GDM1 (cell line): ENCODE measurements around the gene GPR132.
"Not testable (repeated sequence)": the region's sequence is repeated elsewhere in the genome, so short reads cannot be mapped to it uniquely, and the experiment has no call there.

Experiments
- DNase-seq: peaks from one replicate; lab custom pipeline; 2025; lab: John Stamatoyannopoulos, UW

The GPR132 gene, protein sequence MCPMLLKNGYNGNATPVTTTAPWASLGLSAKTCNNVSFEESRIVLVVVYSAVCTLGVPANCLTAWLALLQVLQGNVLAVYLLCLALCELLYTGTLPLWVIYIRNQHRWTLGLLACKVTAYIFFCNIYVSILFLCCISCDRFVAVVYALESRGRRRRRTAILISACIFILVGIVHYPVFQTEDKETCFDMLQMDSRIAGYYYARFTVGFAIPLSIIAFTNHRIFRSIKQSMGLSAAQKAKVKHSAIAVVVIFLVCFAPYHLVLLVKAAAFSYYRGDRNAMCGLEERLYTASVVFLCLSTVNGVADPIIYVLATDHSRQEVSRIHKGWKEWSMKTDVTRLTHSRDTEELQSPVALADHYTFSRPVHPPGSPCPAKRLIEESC

DNA sequence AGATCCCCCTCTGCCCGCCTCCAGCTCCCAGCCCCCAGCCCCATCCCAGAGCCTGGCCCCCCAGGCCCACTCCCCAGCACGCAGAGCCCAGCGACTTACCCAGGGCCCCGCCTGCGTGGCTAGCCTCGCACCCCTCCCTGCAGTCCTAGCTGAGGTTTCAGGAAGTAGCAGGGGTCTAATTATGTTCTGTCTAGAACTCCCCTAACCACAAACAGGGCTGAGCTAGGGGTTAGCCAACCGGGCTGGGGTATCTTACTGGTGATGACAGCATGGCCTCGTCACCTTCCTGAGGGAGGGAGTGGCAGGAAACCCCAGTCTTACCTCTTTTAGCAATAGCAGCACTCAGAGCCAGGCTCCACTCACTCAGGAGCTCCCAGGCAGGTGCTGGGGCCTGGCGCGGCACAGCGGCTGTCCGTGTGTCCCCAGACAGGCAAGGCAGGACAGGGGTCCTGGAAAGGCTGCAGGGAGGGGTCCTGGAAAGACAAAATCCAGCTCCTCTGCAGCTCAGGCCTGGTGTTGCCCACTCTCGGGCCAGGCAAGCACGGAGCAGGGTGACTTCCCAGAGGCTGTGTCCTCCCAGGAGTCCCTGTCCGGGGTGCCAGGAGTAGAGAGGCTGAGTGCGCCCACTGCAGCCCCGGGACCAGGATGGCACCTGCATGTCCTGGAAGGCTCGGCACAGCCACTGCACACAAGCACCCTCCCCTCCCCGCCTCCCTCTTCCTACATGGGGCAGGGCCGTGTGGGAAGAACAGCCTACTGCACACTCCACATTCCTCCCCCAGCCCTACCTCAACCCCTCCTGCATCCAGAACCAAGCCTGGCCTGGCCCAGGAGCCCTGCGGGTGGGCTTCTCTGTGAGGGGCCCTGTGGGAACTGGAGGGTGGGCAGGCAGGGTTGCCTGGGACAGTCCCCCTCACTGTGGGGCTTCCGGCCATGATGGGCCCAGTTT, at the start of gene GPR132:
Gene GPR132 (minus strand): TSS at position 151 of the 949 bp plus-strand sequence. CDS start 10,010 bp downstream, outside the sequence.
- peak; percentile 86 for DNase-seq

DNA sequence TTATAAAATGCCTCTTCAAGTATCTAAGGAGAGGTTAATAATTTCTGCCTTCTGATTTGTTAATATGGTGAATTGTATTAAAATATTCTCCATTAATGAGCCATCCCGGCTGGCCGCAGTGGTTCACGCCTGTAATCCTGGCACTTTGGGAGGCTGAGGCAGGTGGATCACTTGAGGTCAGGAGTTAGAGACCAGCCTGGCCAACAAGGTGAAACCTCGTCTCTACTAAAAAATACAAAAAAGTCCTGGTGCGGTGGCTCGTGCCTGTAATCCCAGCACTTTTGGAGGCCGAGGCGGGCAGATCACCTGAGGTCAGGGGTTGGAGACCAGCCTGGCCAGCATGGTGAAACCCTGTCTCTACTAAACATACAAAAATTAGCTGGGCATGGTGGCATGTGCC, 44.0 kb upstream of the GPR132 start:
- not testable (repeated sequence) for DNase-seq

DNA sequence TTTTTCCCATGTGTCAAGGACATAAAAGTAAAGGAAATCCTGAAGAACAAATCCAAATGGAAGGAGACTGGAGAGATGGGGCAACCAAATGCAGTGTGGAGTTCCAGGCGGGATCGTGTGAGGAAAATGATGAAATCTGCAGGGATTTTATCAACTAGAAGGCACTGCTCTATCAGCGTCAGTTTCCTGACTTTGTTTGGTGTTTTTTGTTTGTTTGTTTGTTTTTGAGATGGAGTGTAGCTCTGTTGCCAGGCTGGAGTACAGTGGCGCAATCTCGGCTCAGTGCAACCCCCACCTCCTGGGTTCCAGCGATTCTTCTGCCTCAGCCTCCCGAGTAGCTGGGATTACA, 43.3 kb upstream of the GPR132 start:
- DNase-seq, result no peak

DNA sequence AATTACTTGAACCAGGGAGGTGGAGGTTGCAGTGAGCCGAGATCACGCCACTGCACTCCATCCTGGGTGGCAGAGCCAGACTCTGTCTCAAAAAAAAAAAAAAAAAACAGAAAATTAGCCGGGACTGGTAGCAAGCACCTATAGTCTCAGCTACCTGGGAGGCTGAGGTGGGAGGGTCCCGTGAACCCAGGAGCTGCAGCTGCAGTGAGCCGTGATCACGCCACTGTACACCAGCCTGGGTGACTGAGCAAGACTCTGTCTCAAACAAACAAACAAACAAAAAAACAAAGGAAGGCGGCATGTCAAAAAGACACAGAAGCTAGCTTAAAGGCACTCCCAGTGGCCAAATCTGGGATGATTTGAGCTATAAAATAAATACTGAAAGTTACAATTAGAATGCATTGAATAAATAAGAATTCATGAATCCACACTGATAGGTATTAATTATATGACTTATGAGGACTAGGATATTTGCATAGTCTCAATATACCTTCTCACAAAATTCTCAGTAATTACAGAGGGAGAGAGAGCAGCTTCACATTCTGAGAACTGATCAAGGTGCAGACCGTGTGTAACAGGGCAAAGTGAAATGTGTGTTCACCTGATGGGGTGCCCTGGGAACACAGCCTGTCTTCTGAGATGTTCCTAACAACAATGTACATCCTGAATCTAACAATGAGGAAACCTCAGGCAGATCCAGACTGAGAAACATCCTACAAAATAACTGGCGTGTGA, 42.7 kb upstream of the GPR132 start:
- DNase-seq, result no peak

DNA sequence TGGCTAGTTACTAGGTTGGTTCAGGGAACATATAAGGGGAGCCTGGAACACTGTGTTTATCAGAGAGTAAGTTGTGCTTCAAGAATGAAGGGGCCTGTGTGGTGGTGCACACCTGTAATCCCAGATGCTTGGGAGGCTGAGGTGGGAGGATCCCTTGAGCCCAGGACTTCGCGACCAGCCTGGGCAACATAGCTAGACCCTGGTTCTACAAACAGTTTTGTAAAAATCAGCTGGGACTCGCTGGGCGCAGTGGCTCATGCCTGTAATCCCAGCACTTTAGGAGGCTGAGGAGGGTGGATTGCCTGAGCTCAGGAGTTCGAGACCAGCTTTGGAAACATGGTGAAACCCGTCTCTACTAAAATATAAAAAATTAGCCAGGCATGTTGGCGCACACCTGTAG, 42.1 kb upstream of the GPR132 start:
- DNase-seq, result no peak

DNA sequence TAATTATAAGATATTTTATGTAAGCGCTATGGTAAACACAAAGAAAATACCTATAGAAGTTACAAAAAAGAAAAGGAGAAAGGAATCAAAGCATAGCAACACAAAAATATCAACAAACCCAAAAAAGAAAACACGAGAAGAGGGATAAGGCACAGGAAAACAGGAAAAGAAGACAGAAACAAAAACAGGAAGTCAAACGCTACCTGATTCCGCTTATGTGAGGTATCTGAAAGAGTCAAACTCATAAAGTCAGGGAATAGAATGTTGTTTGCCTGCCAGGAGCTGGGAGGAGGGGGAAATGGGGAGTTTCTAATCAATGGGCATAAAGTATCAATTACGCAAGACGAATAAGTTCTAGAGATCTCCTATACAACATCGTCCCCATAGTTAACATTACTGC, 39.9 kb upstream of the GPR132 start:
- no peak for DNase-seq

DNA sequence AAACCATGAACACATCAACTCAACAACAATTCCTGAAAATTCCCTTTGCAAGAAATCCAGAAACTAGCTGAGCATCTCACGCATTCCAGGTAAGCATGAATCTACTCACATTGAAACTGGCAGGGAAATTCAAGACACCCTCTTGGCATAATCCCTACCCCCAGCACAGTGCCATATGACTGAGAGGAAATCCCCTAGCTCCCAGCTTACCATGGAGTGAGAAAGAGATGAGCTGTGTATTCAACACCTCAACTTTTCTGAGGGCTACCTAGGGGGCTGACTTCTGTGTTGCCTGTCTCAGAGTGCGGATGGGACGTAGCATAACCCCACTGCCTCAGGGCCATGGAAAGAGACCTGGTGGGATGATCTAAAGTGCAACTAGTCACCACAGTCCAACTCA, 37.7 kb upstream of the GPR132 start:
- DNase-seq, result no peak

DNA sequence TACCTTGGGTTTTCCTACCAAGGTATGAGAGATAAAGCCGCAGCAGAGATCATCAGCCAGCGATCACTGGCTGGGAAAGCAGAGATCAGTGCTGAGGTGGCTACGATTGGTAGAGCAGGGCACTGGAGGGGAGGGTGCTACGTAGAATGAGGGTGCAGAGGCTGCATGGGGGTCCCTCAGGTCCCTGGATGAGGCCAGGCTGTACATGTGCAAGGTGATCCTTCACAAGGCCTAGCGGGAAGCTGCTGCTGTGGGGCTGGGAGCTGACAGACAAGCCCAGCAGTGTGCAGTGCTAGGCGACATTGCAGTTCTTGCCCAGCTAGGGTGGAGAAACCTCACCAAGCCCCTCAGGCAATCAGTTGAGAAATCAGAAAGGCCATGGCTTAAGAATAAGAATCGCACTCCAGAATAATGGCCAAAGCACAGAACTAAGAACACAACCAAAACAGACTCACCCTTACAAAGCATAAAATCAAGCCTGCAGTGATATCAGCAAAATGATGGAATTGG, 37.2 kb upstream of the GPR132 start:
- DNase-seq, result no peak

DNA sequence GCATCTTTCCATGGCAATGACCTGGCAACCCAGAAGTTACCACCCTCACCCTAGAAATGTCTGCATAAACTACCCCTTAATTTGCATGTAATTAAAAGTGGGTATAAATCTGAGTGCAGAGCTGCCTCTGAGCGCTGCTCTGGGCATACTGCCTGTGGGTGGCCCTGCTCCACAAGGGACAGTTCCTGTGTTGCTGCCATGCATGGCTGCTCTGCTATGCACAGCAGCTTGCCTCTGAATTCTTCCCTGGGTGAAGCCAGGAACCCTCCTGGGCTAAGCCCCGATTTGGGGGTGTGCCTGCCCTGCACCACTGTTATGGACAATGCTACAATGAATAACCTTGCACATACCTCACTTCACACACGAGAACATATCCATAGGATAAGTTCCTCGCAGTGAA, 35.7 kb upstream of the GPR132 start:
- DNase-seq, result no peak

DNA sequence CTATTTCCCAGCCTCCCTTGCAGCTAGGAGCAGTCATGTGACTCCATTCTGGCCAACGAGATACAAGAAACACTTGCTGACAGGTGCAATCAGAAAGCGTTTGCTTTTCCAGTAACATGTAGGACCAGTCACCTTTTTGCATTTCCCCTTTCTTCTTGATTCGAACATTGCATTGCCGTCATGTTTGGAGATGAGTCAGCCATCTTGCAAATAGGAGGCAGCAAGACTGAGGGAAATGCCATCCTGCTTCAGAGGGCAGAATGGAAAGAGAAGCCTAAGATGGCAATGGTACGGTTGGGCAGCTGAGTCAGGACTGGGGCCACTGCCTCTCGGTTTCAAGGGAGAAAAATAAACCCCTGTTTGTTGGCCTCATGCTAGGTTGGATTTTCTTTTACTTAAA, 34.5 kb upstream of the GPR132 start:
- DNase-seq, result no peak

DNA sequence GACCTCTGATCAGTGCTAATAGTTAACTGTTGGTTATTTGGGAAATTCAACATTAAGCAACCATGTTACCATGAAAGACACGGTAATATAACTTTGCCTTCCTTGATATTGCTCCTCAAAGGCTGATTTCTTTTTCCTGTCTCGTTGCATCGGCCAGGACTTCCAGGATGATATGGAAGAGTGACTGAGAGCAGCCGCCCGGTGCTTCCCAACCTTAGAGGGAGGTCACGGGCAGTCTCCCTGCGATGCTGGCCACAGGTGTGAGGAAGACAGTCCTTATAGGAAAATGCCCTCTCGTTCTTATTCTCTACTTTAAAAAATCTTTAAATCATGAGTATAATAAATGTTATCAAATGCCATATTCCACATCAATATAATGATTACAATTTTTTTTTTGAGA, 33.1 kb upstream of the GPR132 start:
- DNase-seq, result no peak

DNA sequence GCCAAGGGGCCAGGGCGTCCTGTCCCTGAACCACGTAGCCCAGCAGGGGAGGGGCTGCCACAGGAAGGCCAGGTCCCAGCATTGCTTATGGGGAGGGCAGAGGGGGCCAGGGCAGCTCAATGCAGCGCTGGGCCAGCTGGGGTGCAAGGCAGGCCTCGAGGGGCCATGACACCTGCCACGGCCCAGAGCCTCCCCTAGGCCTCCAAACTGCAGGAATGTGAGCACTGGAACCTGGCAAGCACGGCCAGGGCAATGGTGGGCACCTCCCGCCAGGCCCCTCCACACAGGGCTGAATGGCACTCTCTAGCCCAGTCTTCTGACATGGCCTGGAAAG, 32.5 kb upstream of the GPR132 start:
- DNase-seq, result no peak

DNA sequence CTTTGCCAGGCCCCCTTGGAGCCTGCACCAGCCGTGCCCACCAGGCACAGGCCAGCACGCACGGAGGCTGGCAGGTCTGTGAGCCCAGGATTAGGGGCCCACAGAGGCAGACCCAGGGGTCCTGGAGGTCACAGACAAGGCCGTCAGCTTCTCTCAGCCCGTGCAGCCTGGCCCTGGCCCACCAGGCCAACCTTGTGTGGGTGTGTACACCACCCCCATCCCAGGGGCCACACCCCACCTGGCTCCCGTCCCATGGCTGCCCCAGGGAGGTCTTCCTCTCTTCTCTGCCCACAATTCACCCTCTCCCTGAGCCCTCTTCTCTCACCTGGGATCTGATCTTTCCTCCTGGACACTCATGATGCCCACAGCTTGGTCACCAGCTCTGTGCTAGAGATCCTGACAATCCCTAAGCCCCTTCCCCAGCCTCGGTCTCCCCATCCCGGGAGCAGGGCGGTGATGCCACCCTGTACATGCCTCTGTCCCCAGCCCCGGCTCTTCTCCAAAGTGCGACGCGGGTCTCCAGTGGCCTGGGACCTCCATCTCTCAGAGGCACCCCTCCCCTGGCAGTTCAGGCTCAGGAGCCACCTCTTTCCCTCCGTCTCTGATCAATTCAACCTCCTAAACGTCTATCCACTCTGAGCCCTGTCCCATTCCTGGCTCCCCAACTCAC, 31.1 kb upstream of the GPR132 start:
- DNase-seq, result no peak

DNA sequence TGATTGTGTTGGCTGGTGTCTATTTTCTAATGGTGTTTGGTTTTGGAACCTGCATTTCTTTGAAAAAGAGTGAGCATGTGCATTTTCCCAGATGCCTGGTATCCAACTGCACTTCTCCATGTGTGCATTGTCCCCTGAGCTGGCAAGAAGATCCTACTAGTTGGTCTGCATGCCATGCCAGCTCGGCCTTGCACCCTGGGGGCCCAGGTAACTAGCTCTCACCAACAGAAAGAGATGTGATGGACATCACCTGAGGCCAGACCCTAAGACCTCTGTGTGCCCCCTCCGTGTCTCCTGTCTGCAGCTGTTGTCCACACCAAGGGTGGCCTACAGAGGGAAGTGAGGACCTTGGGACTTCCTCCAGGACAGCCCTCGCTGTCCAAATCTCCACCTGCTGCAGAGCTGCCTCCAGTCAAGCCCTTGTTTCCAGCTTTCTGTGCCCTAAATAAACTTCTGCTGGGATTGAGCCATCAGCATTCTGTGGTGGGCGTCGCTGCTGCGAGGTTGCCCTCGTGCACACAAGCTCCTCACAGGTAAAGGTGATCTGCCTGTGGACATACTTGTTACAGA, 30.1 kb upstream of the GPR132 start:
- no peak for DNase-seq

DNA sequence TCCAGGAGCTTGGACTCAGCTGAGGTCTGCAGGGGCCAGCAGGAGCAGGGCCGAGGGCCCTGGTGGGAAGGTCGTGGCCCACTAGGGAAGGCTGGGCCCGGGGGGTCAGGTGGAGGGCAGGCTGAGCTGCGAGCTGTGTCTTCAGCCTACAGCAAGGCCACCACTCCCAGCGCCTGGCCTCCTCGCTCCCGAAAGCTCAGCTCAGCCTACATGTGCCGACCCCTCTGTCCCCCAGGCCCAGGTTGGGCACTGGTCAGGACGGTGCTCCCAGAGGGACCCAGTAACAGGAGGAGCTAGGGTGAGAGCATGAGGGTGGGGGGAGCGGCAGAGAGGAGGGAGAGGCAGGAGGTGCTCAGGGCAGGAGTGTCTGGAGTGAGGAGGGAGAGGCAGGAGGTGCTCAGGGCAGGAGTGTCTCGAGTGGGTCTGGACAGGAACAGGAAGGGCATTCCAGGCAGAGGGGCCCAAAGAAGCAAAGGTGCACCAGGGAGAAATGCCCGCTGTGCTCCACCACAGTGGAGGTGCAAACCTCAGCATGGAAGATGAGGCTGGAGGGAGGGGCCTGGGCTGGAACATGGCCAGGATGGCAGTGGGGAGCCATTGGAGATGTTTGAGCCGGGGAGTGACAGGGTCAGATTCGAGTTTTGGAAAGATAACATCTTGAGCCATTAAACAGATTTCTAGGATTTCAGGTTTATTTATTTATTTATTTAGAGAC, 29.1 kb upstream of the GPR132 start:
- no peak for DNase-seq

DNA sequence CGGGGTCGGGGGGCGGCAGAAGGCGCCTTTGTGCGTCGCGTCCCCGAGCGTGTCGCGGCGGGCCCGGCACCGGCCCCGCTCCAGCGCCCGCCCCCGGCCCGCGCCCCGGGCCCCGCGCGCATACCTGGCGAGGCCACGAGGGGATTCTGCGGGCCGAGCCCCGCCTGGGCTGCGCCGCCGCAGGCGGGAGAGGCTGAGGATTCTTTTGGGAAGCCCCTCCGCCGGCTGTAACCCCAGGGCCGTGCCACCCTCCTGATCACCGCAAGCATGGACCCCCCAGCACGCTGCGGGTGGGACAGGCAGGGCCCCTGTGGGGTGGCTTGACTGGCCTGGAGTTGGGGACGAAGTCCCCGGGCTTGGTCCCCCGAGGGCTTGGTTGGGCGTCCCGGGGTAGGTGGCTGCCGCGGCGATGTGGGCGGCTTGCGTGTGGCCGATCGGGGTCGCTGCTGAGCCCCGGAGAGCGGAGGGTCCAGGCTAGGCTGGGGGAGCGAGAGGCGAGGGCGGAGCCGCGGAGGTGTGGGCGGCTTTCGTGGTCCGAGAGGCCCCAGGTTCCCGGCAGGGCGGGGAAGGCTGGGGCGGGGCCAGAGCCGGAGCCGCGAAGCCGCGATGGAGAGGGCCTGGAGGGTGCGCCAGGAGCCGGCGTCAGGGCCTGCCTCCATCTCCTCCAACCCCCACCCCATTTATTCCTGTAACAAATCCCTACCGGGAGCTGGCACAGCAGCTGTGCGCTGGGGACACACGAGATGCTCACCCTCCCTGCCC, 28.4 kb upstream of the GPR132 start:
- peak; percentile 72 for DNase-seq

DNA sequence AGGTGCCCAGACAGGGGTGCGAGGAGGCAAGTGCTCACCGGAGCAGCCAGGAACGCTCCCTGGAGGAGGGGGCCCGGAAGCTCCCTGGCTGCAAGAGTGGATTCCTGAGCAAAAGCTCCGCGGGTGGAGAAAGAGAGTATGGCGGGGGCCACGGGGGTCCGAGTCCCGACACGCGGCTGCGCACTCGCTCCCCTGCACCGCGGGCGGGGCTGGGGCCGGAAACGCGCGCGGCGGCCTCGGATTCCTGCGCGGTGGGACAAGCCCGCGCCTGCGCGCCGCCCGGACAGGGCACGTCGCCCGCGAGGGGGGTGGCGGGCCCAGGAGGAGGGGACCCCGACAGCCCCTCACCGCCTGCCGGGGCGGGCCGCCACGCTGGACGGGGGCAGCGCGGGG, 27.8 kb upstream of the GPR132 start:
- peak; percentile 53 for DNase-seq

DNA sequence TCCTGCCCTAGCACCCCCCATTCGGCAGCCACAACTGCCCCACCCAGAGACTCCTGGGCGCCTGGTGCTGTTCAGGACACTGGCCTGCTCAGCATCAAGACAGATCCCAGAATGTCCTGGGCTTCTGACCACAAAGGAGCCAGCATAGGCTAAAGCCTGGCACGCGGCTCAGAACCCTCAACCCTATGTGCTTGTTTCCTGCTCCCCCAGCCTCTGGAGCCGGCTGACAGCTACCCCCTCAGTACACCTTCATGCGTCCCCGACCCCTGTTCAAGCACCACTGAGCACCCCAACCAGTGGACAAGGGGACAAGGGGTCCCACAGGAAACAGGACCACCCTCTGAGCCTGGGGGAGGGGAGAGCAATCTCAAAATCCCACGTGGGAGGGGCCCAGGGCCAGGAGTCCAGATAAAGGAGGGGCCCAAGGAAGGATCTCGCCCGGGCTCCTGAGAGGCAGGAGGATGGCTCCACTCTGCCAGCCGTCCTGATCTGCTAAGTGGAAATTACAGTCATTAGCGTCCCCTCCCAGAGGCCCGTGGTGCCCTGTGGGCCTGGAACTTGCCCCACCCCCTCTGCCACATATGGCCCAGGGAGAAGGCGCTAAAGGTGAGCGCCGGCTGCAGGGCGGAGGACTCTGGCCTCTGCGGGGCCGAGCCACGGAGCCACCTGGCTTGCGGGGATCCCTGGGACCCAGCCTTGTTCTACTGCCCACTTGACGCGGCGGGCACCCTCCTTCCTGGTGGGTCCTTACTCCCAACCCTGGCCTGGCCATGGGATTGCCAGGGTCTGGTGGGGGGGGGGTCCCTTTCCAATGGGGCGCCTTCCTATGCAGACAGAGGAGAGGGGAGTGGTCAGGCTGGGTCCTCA, 27.2 kb upstream of the GPR132 start:
- DNase-seq, result no peak

DNA sequence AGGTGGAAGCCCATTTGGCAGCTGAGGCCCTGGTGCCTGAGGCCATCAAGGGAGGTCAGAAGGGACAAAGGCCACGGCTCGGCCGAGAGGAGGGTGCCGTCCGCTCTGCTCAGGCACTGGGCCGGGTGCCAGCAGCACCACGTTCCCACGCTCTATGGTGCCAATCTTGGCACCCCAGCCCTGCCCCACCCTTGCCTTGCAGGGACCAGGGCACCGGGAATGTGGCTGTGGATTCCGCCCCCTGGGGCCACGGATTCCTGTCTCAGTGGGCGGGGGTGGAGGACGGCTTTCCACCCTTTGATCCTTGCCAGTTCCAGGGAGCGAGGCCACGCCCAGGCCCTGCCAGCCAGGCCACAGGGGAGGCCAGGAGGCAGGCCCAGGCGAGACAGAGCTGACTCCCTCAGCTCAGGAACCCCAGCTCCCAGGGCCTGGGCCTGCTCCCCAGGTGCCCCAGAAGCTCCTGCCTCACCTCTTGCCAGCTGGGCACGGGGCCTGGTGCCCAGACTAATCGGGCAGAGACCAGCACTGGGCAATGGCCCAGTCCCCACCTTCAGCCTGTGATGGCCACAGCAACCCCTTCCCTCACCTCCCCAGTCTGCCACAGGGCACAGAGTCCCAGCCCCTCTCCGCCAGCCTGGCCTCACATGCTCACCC, 26.4 kb upstream of the GPR132 start:
- DNase-seq, result no peak
